Calu3 (cell line): Measurements from ENCODE around the gene SLC16A5. TPM values are rescaled to one million over a fixed set of nuclear protein-coding genes. Genes with fewer than 3 reads are reported as not detected.
"Not testable (repeated sequence)": the region's sequence is repeated elsewhere in the genome, so short reads cannot be mapped to it uniquely, and the experiment has no call there.

Source experiments
- Bru-seq: library from RNA; stranded (reverse); fragments of 400-500 nt; gene quantifications from one replicate; lab custom pipeline; 2021; lab: Mats Ljungman, UMichigan
- BruChase-seq, 2 experiments: library from RNA; stranded (reverse); fragments of 400-500 nt; gene quantifications; one replicate each; lab custom pipeline; 2021; lab: Mats Ljungman, UMichigan
- BruUV-seq: library from RNA; stranded (reverse); fragments of 400-500 nt; replicated peaks from 2 replicates; lab custom pipeline; 2021; lab: Mats Ljungman, UMichigan
- CTCF ChIA-PET: fragments of 300-600 bp; sonication (Branson Sonifier 250); formaldehyde crosslinking; loops from one replicate; lab custom pipeline; 2022; ENCODE audit warnings: antibody characterized with exemption; lab: Charles Lee
- DNase-seq: peaks from one replicate; pipeline ENCODE4 v3.0.0; 2022
- H3K27ac Mint-ChIP-seq: one replicate; pipeline ENCODE4 v1.8.0; 2022; ENCODE audit warnings: mixed read lengths; ENCODE audit not compliant: unreplicated experiment
- H3K27me3 Mint-ChIP-seq: one replicate; pipeline ENCODE4 v1.8.0; 2022; ENCODE audit warnings: mixed read lengths; ENCODE audit not compliant: unreplicated experiment
- H3K36me3 Mint-ChIP-seq: one replicate; pipeline ENCODE4 v1.8.0; 2022; ENCODE audit warnings: mild to moderate bottlenecking, moderate library complexity, mixed read lengths; ENCODE audit not compliant: insufficient read depth, unreplicated experiment
- H3K4me1 Mint-ChIP-seq: one replicate; pipeline ENCODE4 v1.8.0; 2022; ENCODE audit warnings: mild to moderate bottlenecking, low read depth, mixed read lengths; ENCODE audit not compliant: unreplicated experiment
- H3K4me3 Mint-ChIP-seq: one replicate; pipeline ENCODE4 v1.8.0; 2022; ENCODE audit warnings: mild to moderate bottlenecking, low read depth, moderate library complexity, mixed read lengths; ENCODE audit not compliant: unreplicated experiment
- H3K9me3 Mint-ChIP-seq: one replicate; pipeline ENCODE4 v1.8.0; 2022; ENCODE audit warnings: low read depth, mixed read lengths; ENCODE audit not compliant: unreplicated experiment
- CTCF ChIP-seq: fragments of 200-600 bp; IDR thresholded peaks from one replicate; pipeline ENCODE4 v1.8.0; 2022; ENCODE audit warnings: antibody characterized with exemption; ENCODE audit not compliant: unreplicated experiment
- intact Hi-C: fragments of 100-400 bp; cut with micrococcal nuclease; formaldehyde crosslinking; loops from one replicate; pipeline ENCODE4 v1.10.0; 2022; ENCODE audit not compliant: unreplicated experiment
- long read RNA-seq: library from polyadenylated mRNA; stranded (forward); transcript quantifications from one replicate; pipeline ENCODE4 v2.0.0, GENCODE V29; 2022
- total RNA-seq: library from RNA; stranded (reverse); gene quantifications from 2 replicates; pipeline ENCODE4 v1.2.3, GENCODE V29; 2022

SLC16A5 gene
- total RNA-seq (124 and 187 TPM in 2 replicates), Bru-seq, nascent RNA (percentile 92 among the genes with signal in this experiment), BruChase-seq, experiment 1, labeled RNA remaining after a 6-hour chase (percentile 94 among the genes with signal in this experiment), BruChase-seq, experiment 2, labeled RNA remaining after a 2-hour chase (percentile 91 among the genes with signal in this experiment)
- long read RNA-seq, partial matches to known transcripts: 201 of 262 reads
- long read RNA-seq, other reads (novel, unspliced or antisense): 55 of 262 reads

- DNase-seq: peak; percentile 98
- H3K4me1 Mint-ChIP-seq: peaks cover 65% of the 10 kb centered on the region
- H3K27ac Mint-ChIP-seq: peak within 1 kb of the TSS; percentile 90
- H3K9me3 Mint-ChIP-seq: no peaks in the 10 kb centered on the region
- peak within 1 kb of the TSS; percentile 78 for H3K4me3 Mint-ChIP-seq
- CTCF ChIA-PET: interaction anchor here (0.6 to 2.5 kb wide), 7 partner anchors 8 to 225 kb away, joined by 3 to 17 read pairs (median 3); no protein-coding TSS in a partner anchor
- no TSS peak for BruUV-seq
- no peaks in the 10 kb centered on the region for H3K27me3 Mint-ChIP-seq
- TF ChIP-seq CTCF: no peak
- H3K36me3 Mint-ChIP-seq: peaks cover 72% of the 10 kb centered on the region
- intact Hi-C loops: no loop called here
Observed at GRCh38 chr17:75087558-75088453, at the start of gene SLC16A5. Gene SLC16A5, plus strand, starts transcription at chr17:75087954. Its CDS starts 5,683 bp downstream, at chr17:75093637.

- peaks cover 13% of the 10 kb centered on the region for H3K4me1 Mint-ChIP-seq
- H3K9me3 Mint-ChIP-seq: no peaks in the 10 kb centered on the region
- CTCF ChIA-PET: no interaction called here
- no peak overlapping the region for H3K27ac Mint-ChIP-seq
- DNase-seq: no peak
- peaks cover 12% of the 10 kb centered on the region for H3K27me3 Mint-ChIP-seq
- no peak for TF ChIP-seq CTCF
- no TSS peak for BruUV-seq
- no peak overlapping the region for H3K4me3 Mint-ChIP-seq
- H3K36me3 Mint-ChIP-seq: peaks cover 55% of the 10 kb centered on the region
- intact Hi-C loops: no loop called here
Observed at GRCh38 chr17:75039238-75039637, 48.5 kb upstream of the SLC16A5 start.

GRCh38 chr17:75041656-75042280, 46.0 kb upstream of the SLC16A5 start:
- Mint-ChIP-seq H3K36me3 (peaks cover 57% of the 10 kb centered on the region), H3K4me1 (peaks cover 14% of the 10 kb centered on the region), H3K27me3 (no peaks in the 10 kb centered on the region), H3K4me3 (no peak overlapping the region), H3K27ac (no peak overlapping the region), H3K9me3 (no peaks in the 10 kb centered on the region)
- intact Hi-C loops: no loop called here
- CTCF ChIA-PET: no interaction called here
- DNase-seq: no peak
- BruUV-seq: no TSS peak
- TF ChIP-seq CTCF: no peak

- H3K27ac Mint-ChIP-seq, H3K27me3 Mint-ChIP-seq, H3K9me3 Mint-ChIP-seq, CTCF ChIA-PET, H3K4me3 Mint-ChIP-seq, BruUV-seq, DNase-seq, intact Hi-C loops: not testable (repeated sequence)
- Mint-ChIP-seq H3K4me1 (peaks cover 23% of the 10 kb centered on the region), H3K36me3 (peaks cover 65% of the 10 kb centered on the region)
Observed at GRCh38 chr17:75043789-75044188, 44.0 kb upstream of the SLC16A5 start.
